OCI-M2 (cell line): Measurements from ENCODE around the gene ANAPC2.

Source experiments
- DNase-seq: peaks from one replicate; lab custom pipeline; 2025; ENCODE audit not compliant: unreplicated experiment; lab: John Stamatoyannopoulos, UW

ANAPC2 gene

GRCh38 chr9:137164370-137165249, 23.8 kb downstream of the ANAPC2 start:
- DNase-seq, result no peak

- no peak for DNase-seq
Observed at GRCh38 chr9:137163805-137164204, 24.6 kb downstream of the ANAPC2 start.

- no peak for DNase-seq
Observed at GRCh38 chr9:137163365-137163715, 25.0 kb downstream of the ANAPC2 start.

- DNase-seq, result no peak
Observed at GRCh38 chr9:137162505-137163364, 25.6 kb downstream of the ANAPC2 start.

GRCh38 chr9:137161558-137162486, 26.5 kb downstream of the ANAPC2 start:
- no peak for DNase-seq

- no peak for DNase-seq
Observed at GRCh38 chr9:137160716-137161557, 27.4 kb downstream of the ANAPC2 start.

- no peak for DNase-seq
Observed at GRCh38 chr9:137160054-137160425, 28.3 kb downstream of the ANAPC2 start.

GRCh38 chr9:137159105-137160053, 29.0 kb downstream of the ANAPC2 start:
- no peak for DNase-seq

- no peak for DNase-seq
Observed at GRCh38 chr9:137158625-137159024, 29.7 kb downstream of the ANAPC2 start.

GRCh38 chr9:137157618-137158415, 30.5 kb downstream of the ANAPC2 start:
- DNase-seq, result no peak

- no peak for DNase-seq
Observed at GRCh38 chr9:137156567-137157375, 31.6 kb downstream of the ANAPC2 start.

GRCh38 chr9:137152844-137153405, 35.4 kb downstream of the ANAPC2 start:
- DNase-seq, result no peak

- DNase-seq, result peak; percentile 88
Observed at GRCh38 chr9:137150617-137151457, 37.5 kb downstream of the ANAPC2 start.

- DNase-seq, result peak; percentile 88
Observed at GRCh38 chr9:137149942-137150616, 38.3 kb downstream of the ANAPC2 start.

GRCh38 chr9:137149363-137149762, 39.0 kb downstream of the ANAPC2 start:
- DNase-seq, result no peak

- no peak for DNase-seq
Observed at GRCh38 chr9:137148661-137149060, 39.7 kb downstream of the ANAPC2 start.
